Uterus (tissue), 2 donors: ENCODE results near the gene EPB41.

Experiments
- POLR2A ChIP-seq, 2 donors: fragments of 450-650 bp; IDR thresholded peaks; one replicate each; pipeline ENCODE4 v1.6.1; 2016; ENCODE audit warnings: antibody characterized with exemption in 2 of 2, mild to moderate bottlenecking in 1 of 2, moderate library complexity in 1 of 2
- TF ChIP-seq, protein P1 (sequence below), 4 experiments: fragments of 200-600 bp in 2 of 4; fragments of 450-650 bp in 2 of 4; sonication (generic) in 2 of 4; IDR thresholded peaks; one replicate each; pipeline ENCODE4 v1.5.1; 2016 to 2019; ENCODE audit warnings: antibody characterized with exemption in 4 of 4, mild to moderate bottlenecking in 2 of 4, moderate library complexity in 1 of 4

DNA sequence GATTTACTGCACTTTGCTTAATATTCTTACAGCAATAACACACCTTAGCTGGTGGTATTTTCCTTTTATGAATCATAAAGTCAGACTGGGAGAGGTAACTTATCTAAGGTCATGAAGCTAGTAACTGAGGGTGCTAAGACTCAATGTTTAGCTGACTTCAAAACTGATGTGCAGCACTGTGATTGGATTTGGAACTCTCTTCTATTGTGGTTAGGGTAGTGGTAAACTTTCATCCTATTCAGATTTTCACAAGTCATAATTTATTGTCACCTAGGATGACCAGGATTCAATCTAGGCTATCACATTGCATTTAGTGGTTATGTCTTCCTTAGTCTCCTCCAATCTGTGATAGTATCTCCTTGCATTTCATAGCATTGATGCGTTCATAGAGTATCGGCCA is 18.9 kb downstream of the EPB41 start:
- TF ChIP-seq, protein P1, sequence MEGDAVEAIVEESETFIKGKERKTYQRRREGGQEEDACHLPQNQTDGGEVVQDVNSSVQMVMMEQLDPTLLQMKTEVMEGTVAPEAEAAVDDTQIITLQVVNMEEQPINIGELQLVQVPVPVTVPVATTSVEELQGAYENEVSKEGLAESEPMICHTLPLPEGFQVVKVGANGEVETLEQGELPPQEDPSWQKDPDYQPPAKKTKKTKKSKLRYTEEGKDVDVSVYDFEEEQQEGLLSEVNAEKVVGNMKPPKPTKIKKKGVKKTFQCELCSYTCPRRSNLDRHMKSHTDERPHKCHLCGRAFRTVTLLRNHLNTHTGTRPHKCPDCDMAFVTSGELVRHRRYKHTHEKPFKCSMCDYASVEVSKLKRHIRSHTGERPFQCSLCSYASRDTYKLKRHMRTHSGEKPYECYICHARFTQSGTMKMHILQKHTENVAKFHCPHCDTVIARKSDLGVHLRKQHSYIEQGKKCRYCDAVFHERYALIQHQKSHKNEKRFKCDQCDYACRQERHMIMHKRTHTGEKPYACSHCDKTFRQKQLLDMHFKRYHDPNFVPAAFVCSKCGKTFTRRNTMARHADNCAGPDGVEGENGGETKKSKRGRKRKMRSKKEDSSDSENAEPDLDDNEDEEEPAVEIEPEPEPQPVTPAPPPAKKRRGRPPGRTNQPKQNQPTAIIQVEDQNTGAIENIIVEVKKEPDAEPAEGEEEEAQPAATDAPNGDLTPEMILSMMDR (IDR thresholded peaks at IDR 0.05): no peak
- TF ChIP-seq POLR2A (IDR thresholded peaks at IDR 0.05): no peak
